K562 (cell line): ENCODE results near the gene ERI2. TPM values are rescaled to one million over a fixed set of nuclear protein-coding genes. Genes with fewer than 3 reads are reported as not detected.

Experiments
- CXXC5 ChIP-seq: fragments of 250-450 bp; sonication (Bioruptor Pico); IDR thresholded peaks from 2 replicates; pipeline ENCODE4 v1.8.0; 2022; ENCODE audit warnings: inconsistent platforms, mild to moderate bottlenecking, moderate library complexity
- FOXP1 ChIP-seq: sonication (generic); formaldehyde crosslinking; IDR thresholded peaks from 2 replicates; pipeline ENCODE4 v1.8.0; 2022; ENCODE audit warnings: mild to moderate bottlenecking, missing genetic modification reagents
- HDGF ChIP-seq: fragments of 450-650 bp; IDR thresholded peaks from 2 replicates; pipeline ENCODE4 v1.6.1; 2016
- PTRF ChIP-seq: fragments of 450-650 bp; IDR thresholded peaks from 2 replicates; pipeline ENCODE4 v1.6.1; 2016; ENCODE audit warnings: mild to moderate bottlenecking, missing genetic modification characterization, missing compliant biosample characterization
- ZC3H4 ChIP-seq: sonication (generic); formaldehyde crosslinking; IDR thresholded peaks from 2 replicates; pipeline ENCODE4 v1.9.0; 2021; ENCODE audit warnings: missing genetic modification reagents, borderline replicate concordance
- ZNF436 ChIP-seq: fragments of 250-450, 450-650 bp; sonication (Bioruptor Pico); formaldehyde crosslinking; IDR thresholded peaks from 2 replicates; pipeline ENCODE4 v1.7.0; 2020; ENCODE audit warnings: mild to moderate bottlenecking
- polyA plus RNA-seq, 8 experiments: library from polyadenylated mRNA; depleted of rRNA in 4 of 8; stranded (reverse) in 5 of 8; unstranded in 3 of 8; fragments of >200 nt; fragmentation: Nextera tagmentation in 2 of 8; fragmentation: Illumina TruSeq in 1 of 8; extraction: Ambion mirVana in 2 of 8; extraction: Trizol in 1 of 8; gene quantifications; 2 replicates each; pipeline versions ENCODE4 v1.2.1 to v1.2.3, GENCODE V29; 2011 to 2014; ENCODE audit warnings: inconsistent platforms in 1 of 8, missing spikeins in 1 of 8
- total RNA-seq, 7 experiments: library from RNA; depleted of rRNA in 6 of 7; stranded (reverse); fragments of >200 nt in 6 of 7; fragmentation: Illumina TruSeq in 2 of 7; extraction: Trizol in 2 of 7; gene quantifications; 2 replicates each; pipeline versions ENCODE4 v1.2.1 to v1.2.3, GENCODE V29; 2011 to 2021; ENCODE audit warnings: low replicate concordance in 1 of 7
- TF ChIP-seq, protein P1 (sequence below): IDR thresholded peaks from 3 replicates; pipeline ENCODE4 v1.6.1; 2011; ENCODE audit warnings: borderline replicate concordance, mild to moderate bottlenecking; ENCODE audit not compliant: insufficient read length, insufficient read depth
- TF ChIP-seq, protein P2 (sequence below): fragments of 200-800 bp; sonication (Bioruptor generic); IDR thresholded peaks from 2 replicates; pipeline ENCODE4 v1.6.1; 2016; ENCODE audit warnings: missing genetic modification characterization, missing compliant biosample characterization
- TF ChIP-seq, protein P3 (sequence below): fragments of 250-450 bp; sonication (Bioruptor Pico); IDR thresholded peaks from 2 replicates; pipeline ENCODE4 v1.5.0; 2020; ENCODE audit warnings: mild to moderate bottlenecking, borderline replicate concordance
- TF ChIP-seq, protein P4 (sequence below): sonication (generic); formaldehyde crosslinking; IDR thresholded peaks from 2 replicates; pipeline ENCODE4 v1.8.0; 2022; ENCODE audit warnings: mild to moderate bottlenecking, missing genetic modification reagents
- TF ChIP-seq, protein P5 (sequence below): fragments of 250-450 bp; sonication (Bioruptor Pico); IDR thresholded peaks from 2 replicates; pipeline ENCODE4 v1.4.0; 2020; ENCODE audit warnings: mild to moderate bottlenecking, moderate library complexity, borderline replicate concordance
- TF ChIP-seq, protein P6 (sequence below): fragments of 250-450 bp; sonication (Bioruptor Pico); IDR thresholded peaks from 2 replicates; pipeline ENCODE4 v1.4.0; 2020; ENCODE audit warnings: borderline replicate concordance

Gene ERI2
- total and polyA plus RNA-seq, 9 of the 15 experiments (the other 6 are each of a cell fraction or from before 2014, with no cell fraction given), result 23.3 to 57.0 (median 48.1) TPM

DNA sequence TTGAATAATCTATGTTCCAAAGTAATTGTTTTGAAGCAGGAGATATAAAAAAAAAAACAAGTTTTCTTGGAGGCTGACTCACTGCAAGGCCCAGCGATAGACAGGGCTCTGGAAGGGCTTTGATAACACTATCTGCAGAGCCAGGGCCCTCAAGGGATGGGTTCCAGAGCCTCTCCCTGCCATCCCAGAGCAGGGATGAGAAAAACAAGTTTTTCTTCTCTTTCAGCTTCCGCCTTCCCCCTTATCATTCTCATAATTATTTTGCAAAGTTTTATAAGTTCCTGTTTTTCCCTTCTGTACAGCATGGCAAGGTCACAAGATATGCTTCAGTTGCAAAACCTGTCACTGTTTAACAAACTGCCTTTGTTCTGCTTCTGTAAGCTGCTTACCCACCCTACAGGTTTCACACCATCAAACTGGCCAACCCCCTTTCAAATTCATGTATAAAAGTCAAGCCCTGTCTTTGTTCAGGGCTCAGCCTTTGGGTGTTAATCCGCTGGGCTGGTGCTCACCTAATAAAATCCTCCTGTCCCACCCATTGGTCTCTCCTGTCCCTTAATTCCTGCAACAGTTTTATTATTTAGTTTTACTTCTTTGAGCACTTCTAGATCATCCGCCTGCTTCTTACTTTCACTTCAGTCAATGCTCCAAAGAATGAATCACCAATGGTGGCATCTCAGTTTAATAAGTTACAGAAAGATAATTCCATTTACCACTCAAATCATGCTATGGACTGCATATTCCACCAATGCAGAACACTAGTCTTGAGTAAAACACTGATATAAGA lies 59.0 kb downstream of the ERI2 start (continued):
- TF ChIP-seq, protein P1, sequence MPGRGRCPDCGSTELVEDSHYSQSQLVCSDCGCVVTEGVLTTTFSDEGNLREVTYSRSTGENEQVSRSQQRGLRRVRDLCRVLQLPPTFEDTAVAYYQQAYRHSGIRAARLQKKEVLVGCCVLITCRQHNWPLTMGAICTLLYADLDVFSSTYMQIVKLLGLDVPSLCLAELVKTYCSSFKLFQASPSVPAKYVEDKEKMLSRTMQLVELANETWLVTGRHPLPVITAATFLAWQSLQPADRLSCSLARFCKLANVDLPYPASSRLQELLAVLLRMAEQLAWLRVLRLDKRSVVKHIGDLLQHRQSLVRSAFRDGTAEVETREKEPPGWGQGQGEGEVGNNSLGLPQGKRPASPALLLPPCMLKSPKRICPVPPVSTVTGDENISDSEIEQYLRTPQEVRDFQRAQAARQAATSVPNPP, result no peak
- TF ChIP-seq ZC3H4 (no peak), HDGF (no peak), ZNF436 (CRISPR knock-in tag) (no peak), FOXP1 (CRISPR knock-in tag) (no peak), CXXC5 (CRISPR knock-in tag) (peak; percentile 72), PTRF (tag) (peak; percentile 64)
- TF ChIP-seq, protein P2, sequence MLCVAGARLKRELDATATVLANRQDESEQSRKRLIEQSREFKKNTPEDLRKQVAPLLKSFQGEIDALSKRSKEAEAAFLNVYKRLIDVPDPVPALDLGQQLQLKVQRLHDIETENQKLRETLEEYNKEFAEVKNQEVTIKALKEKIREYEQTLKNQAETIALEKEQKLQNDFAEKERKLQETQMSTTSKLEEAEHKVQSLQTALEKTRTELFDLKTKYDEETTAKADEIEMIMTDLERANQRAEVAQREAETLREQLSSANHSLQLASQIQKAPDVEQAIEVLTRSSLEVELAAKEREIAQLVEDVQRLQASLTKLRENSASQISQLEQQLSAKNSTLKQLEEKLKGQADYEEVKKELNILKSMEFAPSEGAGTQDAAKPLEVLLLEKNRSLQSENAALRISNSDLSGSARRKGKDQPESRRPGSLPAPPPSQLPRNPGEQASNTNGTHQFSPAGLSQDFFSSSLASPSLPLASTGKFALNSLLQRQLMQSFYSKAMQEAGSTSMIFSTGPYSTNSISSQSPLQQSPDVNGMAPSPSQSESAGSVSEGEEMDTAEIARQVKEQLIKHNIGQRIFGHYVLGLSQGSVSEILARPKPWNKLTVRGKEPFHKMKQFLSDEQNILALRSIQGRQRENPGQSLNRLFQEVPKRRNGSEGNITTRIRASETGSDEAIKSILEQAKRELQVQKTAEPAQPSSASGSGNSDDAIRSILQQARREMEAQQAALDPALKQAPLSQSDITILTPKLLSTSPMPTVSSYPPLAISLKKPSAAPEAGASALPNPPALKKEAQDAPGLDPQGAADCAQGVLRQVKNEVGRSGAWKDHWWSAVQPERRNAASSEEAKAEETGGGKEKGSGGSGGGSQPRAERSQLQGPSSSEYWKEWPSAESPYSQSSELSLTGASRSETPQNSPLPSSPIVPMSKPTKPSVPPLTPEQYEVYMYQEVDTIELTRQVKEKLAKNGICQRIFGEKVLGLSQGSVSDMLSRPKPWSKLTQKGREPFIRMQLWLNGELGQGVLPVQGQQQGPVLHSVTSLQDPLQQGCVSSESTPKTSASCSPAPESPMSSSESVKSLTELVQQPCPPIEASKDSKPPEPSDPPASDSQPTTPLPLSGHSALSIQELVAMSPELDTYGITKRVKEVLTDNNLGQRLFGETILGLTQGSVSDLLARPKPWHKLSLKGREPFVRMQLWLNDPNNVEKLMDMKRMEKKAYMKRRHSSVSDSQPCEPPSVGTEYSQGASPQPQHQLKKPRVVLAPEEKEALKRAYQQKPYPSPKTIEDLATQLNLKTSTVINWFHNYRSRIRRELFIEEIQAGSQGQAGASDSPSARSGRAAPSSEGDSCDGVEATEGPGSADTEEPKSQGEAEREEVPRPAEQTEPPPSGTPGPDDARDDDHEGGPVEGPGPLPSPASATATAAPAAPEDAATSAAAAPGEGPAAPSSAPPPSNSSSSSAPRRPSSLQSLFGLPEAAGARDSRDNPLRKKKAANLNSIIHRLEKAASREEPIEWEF (CRISPR knock-in tag), result no peak
- TF ChIP-seq, protein P3, sequence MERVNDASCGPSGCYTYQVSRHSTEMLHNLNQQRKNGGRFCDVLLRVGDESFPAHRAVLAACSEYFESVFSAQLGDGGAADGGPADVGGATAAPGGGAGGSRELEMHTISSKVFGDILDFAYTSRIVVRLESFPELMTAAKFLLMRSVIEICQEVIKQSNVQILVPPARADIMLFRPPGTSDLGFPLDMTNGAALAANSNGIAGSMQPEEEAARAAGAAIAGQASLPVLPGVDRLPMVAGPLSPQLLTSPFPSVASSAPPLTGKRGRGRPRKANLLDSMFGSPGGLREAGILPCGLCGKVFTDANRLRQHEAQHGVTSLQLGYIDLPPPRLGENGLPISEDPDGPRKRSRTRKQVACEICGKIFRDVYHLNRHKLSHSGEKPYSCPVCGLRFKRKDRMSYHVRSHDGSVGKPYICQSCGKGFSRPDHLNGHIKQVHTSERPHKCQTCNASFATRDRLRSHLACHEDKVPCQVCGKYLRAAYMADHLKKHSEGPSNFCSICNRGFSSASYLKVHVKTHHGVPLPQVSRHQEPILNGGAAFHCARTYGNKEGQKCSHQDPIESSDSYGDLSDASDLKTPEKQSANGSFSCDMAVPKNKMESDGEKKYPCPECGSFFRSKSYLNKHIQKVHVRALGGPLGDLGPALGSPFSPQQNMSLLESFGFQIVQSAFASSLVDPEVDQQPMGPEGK (CRISPR knock-in tag), result 0 out of 2 replicates have a peak, but pooled peaks have one; percentile 17
- TF ChIP-seq, protein P4, sequence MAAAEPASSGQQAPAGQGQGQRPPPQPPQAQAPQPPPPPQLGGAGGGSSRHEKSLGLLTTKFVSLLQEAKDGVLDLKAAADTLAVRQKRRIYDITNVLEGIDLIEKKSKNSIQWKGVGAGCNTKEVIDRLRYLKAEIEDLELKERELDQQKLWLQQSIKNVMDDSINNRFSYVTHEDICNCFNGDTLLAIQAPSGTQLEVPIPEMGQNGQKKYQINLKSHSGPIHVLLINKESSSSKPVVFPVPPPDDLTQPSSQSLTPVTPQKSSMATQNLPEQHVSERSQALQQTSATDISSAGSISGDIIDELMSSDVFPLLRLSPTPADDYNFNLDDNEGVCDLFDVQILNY (CRISPR knock-in tag), result no peak
- TF ChIP-seq, protein P5, sequence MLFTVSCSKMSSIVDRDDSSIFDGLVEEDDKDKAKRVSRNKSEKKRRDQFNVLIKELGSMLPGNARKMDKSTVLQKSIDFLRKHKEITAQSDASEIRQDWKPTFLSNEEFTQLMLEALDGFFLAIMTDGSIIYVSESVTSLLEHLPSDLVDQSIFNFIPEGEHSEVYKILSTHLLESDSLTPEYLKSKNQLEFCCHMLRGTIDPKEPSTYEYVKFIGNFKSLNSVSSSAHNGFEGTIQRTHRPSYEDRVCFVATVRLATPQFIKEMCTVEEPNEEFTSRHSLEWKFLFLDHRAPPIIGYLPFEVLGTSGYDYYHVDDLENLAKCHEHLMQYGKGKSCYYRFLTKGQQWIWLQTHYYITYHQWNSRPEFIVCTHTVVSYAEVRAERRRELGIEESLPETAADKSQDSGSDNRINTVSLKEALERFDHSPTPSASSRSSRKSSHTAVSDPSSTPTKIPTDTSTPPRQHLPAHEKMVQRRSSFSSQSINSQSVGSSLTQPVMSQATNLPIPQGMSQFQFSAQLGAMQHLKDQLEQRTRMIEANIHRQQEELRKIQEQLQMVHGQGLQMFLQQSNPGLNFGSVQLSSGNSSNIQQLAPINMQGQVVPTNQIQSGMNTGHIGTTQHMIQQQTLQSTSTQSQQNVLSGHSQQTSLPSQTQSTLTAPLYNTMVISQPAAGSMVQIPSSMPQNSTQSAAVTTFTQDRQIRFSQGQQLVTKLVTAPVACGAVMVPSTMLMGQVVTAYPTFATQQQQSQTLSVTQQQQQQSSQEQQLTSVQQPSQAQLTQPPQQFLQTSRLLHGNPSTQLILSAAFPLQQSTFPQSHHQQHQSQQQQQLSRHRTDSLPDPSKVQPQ (CRISPR knock-in tag), result no peak
- TF ChIP-seq, protein P6, sequence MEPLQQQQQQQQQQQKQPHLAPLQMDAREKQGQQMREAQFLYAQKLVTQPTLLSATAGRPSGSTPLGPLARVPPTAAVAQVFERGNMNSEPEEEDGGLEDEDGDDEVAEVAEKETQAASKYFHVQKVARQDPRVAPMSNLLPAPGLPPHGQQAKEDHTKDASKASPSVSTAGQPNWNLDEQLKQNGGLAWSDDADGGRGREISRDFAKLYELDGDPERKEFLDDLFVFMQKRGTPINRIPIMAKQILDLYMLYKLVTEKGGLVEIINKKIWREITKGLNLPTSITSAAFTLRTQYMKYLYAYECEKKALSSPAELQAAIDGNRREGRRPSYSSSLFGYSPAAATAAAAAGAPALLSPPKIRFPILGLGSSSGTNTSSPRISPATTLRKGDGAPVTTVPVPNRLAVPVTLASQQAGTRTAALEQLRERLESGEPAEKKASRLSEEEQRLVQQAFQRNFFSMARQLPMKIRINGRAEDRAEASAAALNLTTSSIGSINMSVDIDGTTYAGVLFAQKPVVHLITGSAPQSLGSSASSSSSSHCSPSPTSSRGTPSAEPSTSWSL (CRISPR knock-in tag), result no peak
